Measurements from ENCODE around the gene TNPO3.

DNA sequence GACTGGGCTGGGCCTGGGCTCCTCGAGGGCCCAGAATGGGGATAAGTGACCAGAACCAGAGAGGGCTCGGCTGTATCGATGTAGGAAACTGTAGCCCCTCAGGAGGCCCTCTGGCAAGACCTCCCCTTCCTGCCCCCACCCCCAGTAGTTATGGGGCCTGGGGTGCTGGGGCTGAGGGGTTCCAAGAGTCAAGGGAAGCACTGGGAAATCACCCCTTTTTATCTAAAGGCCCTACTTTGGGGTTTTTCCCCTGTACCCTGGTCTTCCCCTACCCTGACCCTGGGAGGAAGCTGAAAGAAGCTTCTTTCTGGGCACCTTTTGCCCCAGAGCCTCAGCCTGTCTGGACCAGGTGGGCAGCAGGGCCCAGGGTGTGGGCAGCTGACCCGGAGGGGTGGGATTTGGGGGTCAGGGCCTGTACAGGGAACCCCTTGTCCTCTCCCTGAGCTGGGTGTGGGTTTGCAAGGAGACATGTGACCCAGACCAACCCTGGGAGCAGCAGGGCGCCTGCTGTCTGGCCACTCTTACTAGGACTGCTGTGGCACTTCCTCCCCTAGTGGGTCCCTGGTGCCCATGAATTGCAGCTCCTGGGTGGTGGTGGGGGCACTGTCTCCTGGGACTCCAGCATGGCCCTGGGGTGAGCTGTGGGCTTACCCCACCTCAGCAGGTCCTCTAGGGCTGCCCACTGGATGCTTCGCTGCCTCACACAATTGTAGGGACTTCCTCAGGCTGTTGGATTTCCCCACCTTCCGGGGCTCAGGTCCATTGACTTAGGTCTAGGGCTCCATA lies 115.6 kb downstream of the TNPO3 start:
- TF ChIP-seq, protein P1, sequence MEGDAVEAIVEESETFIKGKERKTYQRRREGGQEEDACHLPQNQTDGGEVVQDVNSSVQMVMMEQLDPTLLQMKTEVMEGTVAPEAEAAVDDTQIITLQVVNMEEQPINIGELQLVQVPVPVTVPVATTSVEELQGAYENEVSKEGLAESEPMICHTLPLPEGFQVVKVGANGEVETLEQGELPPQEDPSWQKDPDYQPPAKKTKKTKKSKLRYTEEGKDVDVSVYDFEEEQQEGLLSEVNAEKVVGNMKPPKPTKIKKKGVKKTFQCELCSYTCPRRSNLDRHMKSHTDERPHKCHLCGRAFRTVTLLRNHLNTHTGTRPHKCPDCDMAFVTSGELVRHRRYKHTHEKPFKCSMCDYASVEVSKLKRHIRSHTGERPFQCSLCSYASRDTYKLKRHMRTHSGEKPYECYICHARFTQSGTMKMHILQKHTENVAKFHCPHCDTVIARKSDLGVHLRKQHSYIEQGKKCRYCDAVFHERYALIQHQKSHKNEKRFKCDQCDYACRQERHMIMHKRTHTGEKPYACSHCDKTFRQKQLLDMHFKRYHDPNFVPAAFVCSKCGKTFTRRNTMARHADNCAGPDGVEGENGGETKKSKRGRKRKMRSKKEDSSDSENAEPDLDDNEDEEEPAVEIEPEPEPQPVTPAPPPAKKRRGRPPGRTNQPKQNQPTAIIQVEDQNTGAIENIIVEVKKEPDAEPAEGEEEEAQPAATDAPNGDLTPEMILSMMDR (conservative IDR thresholded peaks at IDR 0.05; ENCODE audit: low read length), result no peak
- TF ChIP-seq EZH2phosphoT487 (IDR thresholded peaks at IDR 0.05; ENCODE audit: borderline replicate concordance, low read depth, low read length), result no peak
